ENCODE measurements around the gene SIGLECL1. TPM values are rescaled to one million over a fixed set of nuclear protein-coding genes. Genes with fewer than 3 reads are reported as not detected.

SIGLECL1 gene
- polyA plus RNA-seq, 1 experiment = not detected

DNA sequence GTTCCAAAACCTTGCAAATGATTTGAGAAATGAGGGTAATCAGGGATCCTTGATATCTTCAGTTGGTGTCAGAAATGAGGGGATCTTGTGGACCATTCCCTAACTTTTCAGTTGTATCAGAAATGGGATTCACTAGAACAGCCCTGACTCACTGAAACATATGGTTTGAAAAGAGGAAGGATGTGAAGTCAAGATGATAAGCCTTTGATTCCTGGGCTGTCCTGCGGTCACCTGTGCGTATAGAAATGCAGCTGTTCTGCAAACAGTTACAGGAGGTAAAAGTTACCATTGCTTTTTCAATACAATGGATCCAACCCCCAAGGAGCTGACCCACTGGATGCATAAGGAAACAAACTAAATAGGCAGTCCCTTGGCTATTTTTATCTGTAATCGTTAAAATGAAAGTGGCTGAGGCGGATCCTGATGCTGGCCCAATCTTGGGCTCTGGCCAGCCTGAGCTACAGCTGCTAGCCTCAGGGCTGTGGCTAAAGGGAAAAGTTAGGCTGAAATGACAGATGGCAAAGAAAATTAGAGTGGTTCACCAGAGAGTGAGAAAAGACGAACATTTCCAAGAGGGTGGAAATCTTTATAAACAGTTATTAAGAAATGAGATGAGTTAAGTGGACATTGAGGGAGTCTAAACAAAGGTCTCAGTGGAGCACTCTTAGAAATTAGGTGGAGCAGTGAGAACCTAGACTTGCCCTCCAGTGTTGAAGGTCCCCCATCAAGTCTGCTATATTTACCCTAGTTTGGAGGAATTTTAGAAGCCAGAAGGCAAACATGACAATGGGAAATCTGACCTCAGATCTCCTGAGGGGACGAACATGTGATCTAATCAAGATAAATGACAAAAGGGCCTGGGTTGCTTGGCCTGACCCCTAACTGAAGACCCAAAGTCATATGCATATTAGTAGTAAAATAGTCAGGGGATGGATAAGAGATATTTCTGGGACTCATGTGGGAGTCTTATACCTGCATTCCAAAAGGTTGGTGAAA, 7.6 kb downstream of the SIGLECL1 start:
- H3K4me3 ChIP-seq (ENCODE audit: low read depth, low read length) = no peak overlapping the region
- CTCF ChIA-PET = interaction anchor here (0.7 to 1.3 kb wide), 4 partner anchors 12 to 240 kb away, joined by 3 to 6 read pairs (median 3); no protein-coding TSS in a partner anchor
- no peaks in the 10 kb centered on the region for H3K9me3 ChIP-seq (ENCODE audit: control insufficient read depth, insufficient read depth, low read length)
- DNase-seq (ENCODE audit: low read depth, low spot score) = no peak
- H3K27me3 ChIP-seq (ENCODE audit: control insufficient read depth, insufficient read depth, low read length) = no peaks in the 10 kb centered on the region
- TF ChIP-seq, protein P1, sequence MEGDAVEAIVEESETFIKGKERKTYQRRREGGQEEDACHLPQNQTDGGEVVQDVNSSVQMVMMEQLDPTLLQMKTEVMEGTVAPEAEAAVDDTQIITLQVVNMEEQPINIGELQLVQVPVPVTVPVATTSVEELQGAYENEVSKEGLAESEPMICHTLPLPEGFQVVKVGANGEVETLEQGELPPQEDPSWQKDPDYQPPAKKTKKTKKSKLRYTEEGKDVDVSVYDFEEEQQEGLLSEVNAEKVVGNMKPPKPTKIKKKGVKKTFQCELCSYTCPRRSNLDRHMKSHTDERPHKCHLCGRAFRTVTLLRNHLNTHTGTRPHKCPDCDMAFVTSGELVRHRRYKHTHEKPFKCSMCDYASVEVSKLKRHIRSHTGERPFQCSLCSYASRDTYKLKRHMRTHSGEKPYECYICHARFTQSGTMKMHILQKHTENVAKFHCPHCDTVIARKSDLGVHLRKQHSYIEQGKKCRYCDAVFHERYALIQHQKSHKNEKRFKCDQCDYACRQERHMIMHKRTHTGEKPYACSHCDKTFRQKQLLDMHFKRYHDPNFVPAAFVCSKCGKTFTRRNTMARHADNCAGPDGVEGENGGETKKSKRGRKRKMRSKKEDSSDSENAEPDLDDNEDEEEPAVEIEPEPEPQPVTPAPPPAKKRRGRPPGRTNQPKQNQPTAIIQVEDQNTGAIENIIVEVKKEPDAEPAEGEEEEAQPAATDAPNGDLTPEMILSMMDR (IDR thresholded peaks at IDR 0.05; ENCODE audit: low read depth, low read length) = no peak
- no peak overlapping the region for H3K27ac ChIP-seq (ENCODE audit: low read depth, low read length)
- POLR2A ChIA-PET = no interaction called here

DNA sequence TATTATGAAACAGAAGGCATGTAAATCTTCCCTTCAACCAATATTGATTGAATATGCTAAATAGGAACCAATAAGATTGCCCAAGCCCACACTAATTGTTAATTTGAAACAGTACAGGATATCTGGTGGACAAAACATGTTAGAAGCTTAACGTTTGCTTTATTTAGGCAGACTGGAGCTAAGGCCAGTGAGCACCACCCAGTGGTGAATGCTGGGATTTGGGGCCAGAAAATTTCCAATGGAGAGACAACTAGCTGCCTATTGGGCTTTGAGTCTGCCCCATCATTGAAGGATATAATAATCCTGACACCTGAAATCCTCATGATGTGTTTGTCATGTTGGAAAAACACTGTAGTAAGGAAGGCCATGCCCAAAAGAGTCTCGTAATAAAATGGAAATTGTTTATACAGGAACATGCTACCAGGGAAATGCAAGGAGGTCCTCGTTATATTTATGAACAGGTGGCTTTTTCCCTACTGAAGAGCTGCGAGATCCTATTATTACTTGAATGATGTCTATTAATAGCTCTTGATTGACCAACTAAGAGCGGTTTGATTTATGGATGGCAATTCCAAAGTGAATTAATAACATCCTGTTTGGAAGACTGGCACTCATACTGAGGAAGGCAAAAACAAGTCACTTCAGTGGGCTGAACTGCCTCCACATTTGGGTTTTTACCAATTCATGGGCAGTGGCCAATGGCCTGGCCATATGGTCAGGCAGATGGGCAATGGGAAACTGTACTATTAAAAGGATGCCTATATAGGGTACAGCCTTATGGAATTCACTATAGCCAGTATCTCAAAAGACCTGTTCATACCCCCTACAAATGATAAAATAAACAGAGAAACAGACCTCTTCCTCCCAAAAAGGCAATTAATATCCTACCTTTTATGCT, 8.7 kb downstream of the SIGLECL1 start:
- no peak for DNase-seq (ENCODE audit: low read depth, low spot score)
- POLR2A ChIA-PET = no interaction called here
- CTCF ChIA-PET = interaction anchor here (0.6 to 1.6 kb wide), 10 partner anchors 9 to 241 kb away, joined by 3 to 6 read pairs (median 3); no protein-coding TSS in a partner anchor
- Histone ChIP-seq H3K9me3 (ENCODE audit: control insufficient read depth, insufficient read depth, low read length) (no peaks in the 10 kb centered on the region), H3K4me3 (ENCODE audit: low read depth, low read length) (no peak overlapping the region), H3K27ac (ENCODE audit: low read depth, low read length) (no peak overlapping the region), H3K27me3 (ENCODE audit: control insufficient read depth, insufficient read depth, low read length) (no peaks in the 10 kb centered on the region)
- TF ChIP-seq, protein P1 (IDR thresholded peaks at IDR 0.05; ENCODE audit: low read depth, low read length) = peak; percentile 70

DNA sequence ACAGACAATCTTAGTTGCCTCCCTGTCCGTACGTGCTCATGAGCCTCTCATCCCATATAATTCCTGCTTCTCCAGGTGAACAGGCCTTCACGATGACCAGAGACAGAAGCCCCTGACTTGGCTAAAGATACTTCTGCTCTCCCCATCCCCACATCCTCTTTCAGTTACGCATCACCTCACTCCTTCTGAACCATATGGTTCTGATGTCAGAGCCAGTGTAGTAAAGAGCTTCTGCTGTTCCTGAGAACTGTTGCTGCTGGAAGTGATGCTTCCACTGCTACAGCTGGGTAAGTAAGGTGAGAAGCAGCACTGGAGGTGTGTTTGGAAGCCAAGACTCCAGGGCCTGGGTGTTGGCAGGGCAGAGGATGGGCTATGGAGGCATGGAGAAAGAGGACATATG, 12.9 kb downstream of the SIGLECL1 start:
- H3K4me3 ChIP-seq (ENCODE audit: low read depth, low read length) = no peak overlapping the region
- H3K27ac ChIP-seq (ENCODE audit: low read depth, low read length) = no peak overlapping the region
- no peaks in the 10 kb centered on the region for H3K27me3 ChIP-seq (ENCODE audit: control insufficient read depth, insufficient read depth, low read length)
- TF ChIP-seq, protein P1 (IDR thresholded peaks at IDR 0.05; ENCODE audit: low read depth, low read length) = no peak
- ChIA-PET POLR2A (no interaction called here), CTCF (no interaction called here)
- H3K9me3 ChIP-seq (ENCODE audit: control insufficient read depth, insufficient read depth, low read length) = no peaks in the 10 kb centered on the region
- DNase-seq (ENCODE audit: low read depth, low spot score) = no peak

DNA sequence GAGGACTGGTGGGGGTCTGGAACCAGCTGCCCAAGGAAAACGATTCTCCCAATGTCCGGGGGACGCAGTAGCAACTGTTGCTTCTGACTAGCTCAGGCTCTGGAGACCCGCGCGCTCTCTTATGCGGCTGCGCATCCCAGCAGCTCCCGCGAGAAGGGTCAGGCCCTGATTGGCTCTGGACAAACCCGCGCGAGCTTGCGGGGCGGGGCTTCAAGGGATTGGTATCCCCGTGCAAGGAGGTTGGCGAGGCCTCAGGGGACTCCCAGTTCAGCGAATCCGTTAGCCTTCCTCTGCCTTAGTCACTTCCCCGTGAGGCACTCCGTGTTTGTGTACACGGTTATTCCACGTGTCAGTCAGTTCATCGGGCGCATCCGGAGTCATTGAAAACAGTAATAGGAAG, 20.2 kb downstream of the SIGLECL1 start:
- POLR2A ChIA-PET = no interaction called here
- CTCF ChIA-PET = interaction anchor here (1.0 to 1.6 kb wide), 2 partner anchors 12 to 386 kb away, joined by 5 to 6 read pairs; no protein-coding TSS in a partner anchor
- TF ChIP-seq, protein P1 (IDR thresholded peaks at IDR 0.05; ENCODE audit: low read depth, low read length) = no peak
- Histone ChIP-seq H3K9me3 (ENCODE audit: control insufficient read depth, insufficient read depth, low read length) (peaks cover 9% of the 10 kb centered on the region; the same call in 1 of the 2 replicates), H3K27ac (ENCODE audit: low read depth, low read length) (no peak overlapping the region), H3K27me3 (ENCODE audit: control insufficient read depth, insufficient read depth, low read length) (no peaks in the 10 kb centered on the region), H3K4me3 (ENCODE audit: low read depth, low read length) (no peak overlapping the region)
- DNase-seq (ENCODE audit: low read depth, low spot score) = no peak
